Measurements from ENCODE around the gene PAX9. TPM values are rescaled to one million over a fixed set of nuclear protein-coding genes. Genes with fewer than 3 reads are reported as not detected.

The PAX9 gene
- total RNA-seq, 1 experiment from 2014 or later, result 5.5 TPM

GRCh38 chr14:36666416-36667206 is 5.0 kb downstream of the PAX9 start:
- no peaks in the 10 kb centered on the region for H3K27me3 Mint-ChIP-seq (ENCODE audit: insufficient read depth, unreplicated experiment)
- POLR2A ChIA-PET, result interaction anchor here (1.2 kb wide), 1 partner anchor 24 kb away, joined by 3 read pairs; no protein-coding TSS in a partner anchor
- no peaks in the 10 kb centered on the region for H3K9me3 Mint-ChIP-seq (ENCODE audit: unreplicated experiment)
- no TSS peak for BruUV-seq (replicated peaks)
- no peak overlapping the region for H3K4me3 Mint-ChIP-seq (ENCODE audit: unreplicated experiment)
- H3K27ac Mint-ChIP-seq (ENCODE audit: low read depth, unreplicated experiment), result no peak overlapping the region
- CTCF ChIA-PET, result interaction anchor here (0.6 to 2.5 kb wide), 3 partner anchors 19 to 123 kb away, joined by 3 to 11 read pairs (median 3); no protein-coding TSS in a partner anchor
- TF ChIP-seq, protein P1, sequence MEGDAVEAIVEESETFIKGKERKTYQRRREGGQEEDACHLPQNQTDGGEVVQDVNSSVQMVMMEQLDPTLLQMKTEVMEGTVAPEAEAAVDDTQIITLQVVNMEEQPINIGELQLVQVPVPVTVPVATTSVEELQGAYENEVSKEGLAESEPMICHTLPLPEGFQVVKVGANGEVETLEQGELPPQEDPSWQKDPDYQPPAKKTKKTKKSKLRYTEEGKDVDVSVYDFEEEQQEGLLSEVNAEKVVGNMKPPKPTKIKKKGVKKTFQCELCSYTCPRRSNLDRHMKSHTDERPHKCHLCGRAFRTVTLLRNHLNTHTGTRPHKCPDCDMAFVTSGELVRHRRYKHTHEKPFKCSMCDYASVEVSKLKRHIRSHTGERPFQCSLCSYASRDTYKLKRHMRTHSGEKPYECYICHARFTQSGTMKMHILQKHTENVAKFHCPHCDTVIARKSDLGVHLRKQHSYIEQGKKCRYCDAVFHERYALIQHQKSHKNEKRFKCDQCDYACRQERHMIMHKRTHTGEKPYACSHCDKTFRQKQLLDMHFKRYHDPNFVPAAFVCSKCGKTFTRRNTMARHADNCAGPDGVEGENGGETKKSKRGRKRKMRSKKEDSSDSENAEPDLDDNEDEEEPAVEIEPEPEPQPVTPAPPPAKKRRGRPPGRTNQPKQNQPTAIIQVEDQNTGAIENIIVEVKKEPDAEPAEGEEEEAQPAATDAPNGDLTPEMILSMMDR (IDR thresholded peaks at IDR 0.05; ENCODE audit: unreplicated experiment), result no peak
- DNase-seq (ENCODE audit: unreplicated experiment), result no peak
- intact Hi-C loops (cut with micrococcal nuclease), result no loop called here
- peaks cover 19% of the 10 kb centered on the region for H3K36me3 Mint-ChIP-seq (ENCODE audit: insufficient read depth, unreplicated experiment)
- H3K4me1 Mint-ChIP-seq (ENCODE audit: insufficient read depth, unreplicated experiment), result peaks cover 23% of the 10 kb centered on the region

DNA sequence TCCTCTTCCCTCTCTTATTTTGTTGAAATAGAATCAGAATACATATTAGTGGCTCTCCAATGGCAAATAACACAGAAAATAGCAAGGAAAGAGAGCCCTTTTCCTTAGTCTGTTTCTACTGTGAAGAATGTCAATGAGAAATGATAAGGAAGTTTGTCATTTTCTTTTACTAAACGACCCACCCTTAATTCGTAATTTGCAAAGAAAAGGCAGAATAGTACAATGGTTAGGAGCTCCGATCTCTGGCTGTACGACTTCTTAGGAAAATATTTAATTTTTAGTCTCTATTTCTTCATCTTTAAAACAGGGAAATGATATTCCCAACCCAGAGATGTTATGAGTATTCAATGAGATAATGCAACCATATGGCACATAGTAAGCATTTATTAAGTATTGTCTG is 6.0 kb downstream of the PAX9 start:
- DNase-seq (ENCODE audit: unreplicated experiment), result no peak
- intact Hi-C loops (cut with micrococcal nuclease), result no loop called here
- no TSS peak for BruUV-seq (replicated peaks)
- Mint-ChIP-seq H3K27me3 (ENCODE audit: insufficient read depth, unreplicated experiment) (no peaks in the 10 kb centered on the region), H3K4me3 (ENCODE audit: unreplicated experiment) (no peak overlapping the region), H3K9me3 (ENCODE audit: unreplicated experiment) (no peaks in the 10 kb centered on the region), H3K36me3 (ENCODE audit: insufficient read depth, unreplicated experiment) (peaks cover 19% of the 10 kb centered on the region), H3K4me1 (ENCODE audit: insufficient read depth, unreplicated experiment) (peaks cover 22% of the 10 kb centered on the region), H3K27ac (ENCODE audit: low read depth, unreplicated experiment) (no peak overlapping the region)
- POLR2A ChIA-PET, result interaction anchor here (1.2 kb wide), 1 partner anchor 23 kb away, joined by 3 read pairs; no protein-coding TSS in a partner anchor
- CTCF ChIA-PET, result interaction anchor here (0.5 to 2.5 kb wide), 4 partner anchors 20 to 482 kb away, joined by 3 to 11 read pairs (median 4); no protein-coding TSS in a partner anchor
- TF ChIP-seq, protein P1 (IDR thresholded peaks at IDR 0.05; ENCODE audit: unreplicated experiment), result no peak

GRCh38 chr14:36671149-36671548 is 9.5 kb downstream of the PAX9 start:
- no peak for DNase-seq (ENCODE audit: unreplicated experiment)
- TF ChIP-seq, protein P1 (IDR thresholded peaks at IDR 0.05; ENCODE audit: unreplicated experiment), result no peak
- POLR2A ChIA-PET, result no interaction called here
- CTCF ChIA-PET, result no interaction called here
- Mint-ChIP-seq H3K4me1 (ENCODE audit: insufficient read depth, unreplicated experiment) (no peaks in the 10 kb centered on the region), H3K27me3 (ENCODE audit: insufficient read depth, unreplicated experiment) (no peaks in the 10 kb centered on the region), H3K9me3 (ENCODE audit: unreplicated experiment) (no peaks in the 10 kb centered on the region), H3K27ac (ENCODE audit: low read depth, unreplicated experiment) (no peak overlapping the region), H3K4me3 (ENCODE audit: unreplicated experiment) (no peak overlapping the region), H3K36me3 (ENCODE audit: insufficient read depth, unreplicated experiment) (peaks cover 21% of the 10 kb centered on the region)
- no TSS peak for BruUV-seq (replicated peaks)
- intact Hi-C loops (cut with micrococcal nuclease), result no loop called here

DNA sequence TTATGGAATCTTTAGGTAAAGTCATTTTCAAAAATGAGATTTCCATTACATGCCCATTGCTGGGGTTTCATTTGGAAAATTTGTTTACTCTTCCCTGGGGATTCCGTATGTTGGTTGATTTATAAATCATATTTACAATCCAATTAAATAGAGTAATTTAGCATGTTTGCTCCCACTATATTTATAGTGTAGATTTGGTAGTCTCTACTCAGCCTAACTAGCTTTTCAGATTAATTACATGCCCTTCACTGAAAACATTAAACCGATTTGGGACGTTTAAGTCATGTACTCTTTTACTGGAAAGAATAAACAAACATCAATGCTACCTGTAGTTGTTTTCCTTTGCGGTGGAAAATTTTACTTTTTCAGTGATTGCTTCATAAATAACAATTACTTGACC is 10.4 kb downstream of the PAX9 start:
- intact Hi-C loops (cut with micrococcal nuclease), result no loop called here
- Mint-ChIP-seq H3K4me3 (ENCODE audit: unreplicated experiment) (no peak overlapping the region), H3K4me1 (ENCODE audit: insufficient read depth, unreplicated experiment) (no peaks in the 10 kb centered on the region), H3K36me3 (ENCODE audit: insufficient read depth, unreplicated experiment) (peaks cover 21% of the 10 kb centered on the region), H3K27ac (ENCODE audit: low read depth, unreplicated experiment) (no peak overlapping the region), H3K27me3 (ENCODE audit: insufficient read depth, unreplicated experiment) (no peaks in the 10 kb centered on the region), H3K9me3 (ENCODE audit: unreplicated experiment) (no peaks in the 10 kb centered on the region)
- ChIA-PET POLR2A (interaction anchor here (0.9 kb wide), 1 partner anchor 10 kb away, joined by 4 read pairs; the partner anchor contains the start of gene PAX9), CTCF (interaction anchor here (0.9 kb wide), 1 partner anchor 24 kb away, joined by 3 read pairs; no protein-coding TSS in a partner anchor)
- TF ChIP-seq, protein P1 (IDR thresholded peaks at IDR 0.05; ENCODE audit: unreplicated experiment), result no peak
- DNase-seq (ENCODE audit: unreplicated experiment), result no peak
- BruUV-seq (replicated peaks), result no TSS peak
